HG02870 (cell line): ENCODE results near the gene TNFAIP3.

Experiments used
- ATAC-seq: cut with Tn5 transposase; IDR thresholded peaks from one replicate; pipeline ENCODE4 v1.9.1; 2021; ENCODE audit warnings: mild to moderate bottlenecking, moderate library complexity; ENCODE audit not compliant: unreplicated experiment

The TNFAIP3 gene

DNA sequence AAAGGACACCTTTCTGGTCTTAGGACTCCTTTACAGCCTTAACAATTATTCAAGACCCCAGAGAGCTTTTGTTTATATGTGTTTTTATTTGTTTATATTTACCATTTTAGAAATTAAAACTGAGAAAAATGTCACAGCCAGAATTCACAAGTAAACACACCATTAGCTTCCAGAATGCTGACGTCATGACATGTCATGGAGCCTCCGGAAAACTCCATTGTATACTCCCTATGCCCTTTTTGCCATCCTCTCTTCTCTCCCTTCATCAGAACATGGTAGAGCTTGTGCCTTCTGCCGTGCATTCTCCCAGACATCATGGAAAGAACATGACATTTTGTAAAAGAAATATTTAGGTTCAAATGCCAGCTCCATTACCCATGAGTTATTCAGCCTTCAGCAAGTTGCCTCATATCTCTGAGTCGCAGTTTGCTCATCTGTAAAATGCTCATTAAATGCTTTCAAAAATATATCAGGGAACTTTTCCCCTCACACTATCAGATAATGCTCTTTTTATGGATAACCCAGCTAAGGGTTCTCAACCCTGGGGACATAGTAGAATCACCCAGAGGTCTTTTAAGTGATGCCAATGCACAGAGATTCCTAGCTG, 27.8 kb downstream of the TNFAIP3 start:
- ATAC-seq, result no peak

GRCh38 chr6:137896647-137897046, 29.6 kb downstream of the TNFAIP3 start:
- no peak for ATAC-seq

- ATAC-seq, result no peak
Measured at GRCh38 chr6:137900815-137901214, 33.8 kb downstream of the TNFAIP3 start.

DNA sequence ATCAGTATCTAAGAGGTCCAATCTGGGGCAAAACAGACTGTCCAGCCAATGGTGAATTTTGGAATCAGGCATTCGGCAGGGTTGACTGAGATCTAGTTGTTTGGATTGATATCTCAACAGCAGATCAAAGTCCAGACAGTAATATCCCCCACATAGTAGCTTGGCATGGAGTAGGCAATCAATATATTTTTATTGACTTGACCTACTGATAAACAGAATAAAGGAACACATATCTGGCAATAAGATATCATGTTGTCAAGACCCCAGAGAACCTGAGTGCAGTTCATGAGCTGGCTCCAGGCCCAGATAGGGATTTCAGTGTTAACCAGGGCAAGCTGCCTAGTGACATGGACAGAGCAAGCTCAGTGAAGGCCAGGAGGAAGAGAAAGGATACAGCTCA, 34.4 kb downstream of the TNFAIP3 start:
- ATAC-seq, result no peak

GRCh38 chr6:137902699-137903098, 35.6 kb downstream of the TNFAIP3 start:
- no peak for ATAC-seq

- ATAC-seq, result no peak
Measured at GRCh38 chr6:137903274-137903932, 36.3 kb downstream of the TNFAIP3 start.

DNA sequence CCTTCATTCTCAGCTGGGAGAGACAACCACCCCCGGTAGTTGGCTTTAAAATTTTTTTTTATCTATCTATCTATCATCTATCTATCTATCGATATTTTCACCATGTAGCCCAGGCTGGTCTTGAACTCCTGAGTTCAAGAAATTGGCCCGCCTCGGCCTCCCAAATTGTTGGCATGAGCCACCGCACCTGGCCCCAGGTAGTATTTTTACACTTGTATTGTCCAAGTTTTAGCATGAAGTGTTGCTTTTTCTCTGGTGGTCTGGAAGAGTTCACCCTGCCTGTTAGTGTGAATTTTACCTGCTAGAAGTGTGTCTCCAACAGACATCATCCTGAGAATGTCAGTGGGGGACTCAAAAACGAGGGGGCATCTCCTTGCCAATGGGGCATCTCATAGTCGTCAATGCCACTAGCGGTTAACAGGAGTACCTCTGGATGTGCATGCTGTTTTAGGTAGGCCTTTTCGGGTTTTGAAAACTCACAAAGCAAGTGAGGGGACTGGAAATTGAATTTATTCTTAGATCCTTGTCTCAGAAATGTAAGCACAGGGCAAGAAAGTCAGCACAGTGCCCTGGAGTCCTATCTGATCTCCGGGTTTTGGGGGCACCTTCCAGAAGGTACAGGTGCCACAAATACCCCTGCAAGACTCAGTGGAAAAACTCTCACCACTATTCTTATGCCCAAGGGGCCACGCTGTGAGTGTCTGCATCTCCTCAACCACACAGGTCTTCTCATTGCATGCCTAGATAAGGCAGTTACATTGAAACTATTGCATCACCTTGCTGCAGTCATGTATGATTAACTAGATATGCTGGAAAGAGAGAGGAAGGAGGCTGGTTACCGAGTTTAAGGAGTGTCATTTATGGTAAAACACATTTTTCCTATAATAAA, 37.1 kb downstream of the TNFAIP3 start:
- peak; percentile 68 for ATAC-seq

- ATAC-seq, result peak; percentile 44
Measured at GRCh38 chr6:137904822-137905617, 38.0 kb downstream of the TNFAIP3 start.

DNA sequence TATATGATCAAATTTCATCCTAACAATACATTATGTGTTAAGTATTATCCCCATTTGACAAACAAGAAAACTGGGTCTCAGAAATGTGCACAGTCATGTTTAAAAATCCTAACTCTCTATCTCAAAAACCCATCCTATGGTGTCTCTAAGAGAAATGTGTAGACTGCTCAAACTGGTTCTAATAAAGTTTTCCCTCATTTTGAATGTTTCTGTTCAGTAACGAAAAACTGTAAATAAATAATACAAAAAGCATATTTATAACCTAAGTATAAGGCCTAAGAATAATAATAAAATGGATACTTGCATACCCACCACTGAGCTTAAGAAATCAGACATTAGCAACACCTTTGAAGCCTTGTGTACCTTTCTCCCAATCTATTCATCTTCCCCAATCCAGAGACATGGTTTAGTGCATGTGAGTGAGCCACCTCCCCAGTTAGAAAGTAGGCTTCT, 39.0 kb downstream of the TNFAIP3 start:
- no peak for ATAC-seq

- no peak for ATAC-seq
Measured at GRCh38 chr6:137907170-137907569, 40.1 kb downstream of the TNFAIP3 start.

GRCh38 chr6:137909533-137909932, 42.5 kb downstream of the TNFAIP3 start:
- ATAC-seq, result no peak

DNA sequence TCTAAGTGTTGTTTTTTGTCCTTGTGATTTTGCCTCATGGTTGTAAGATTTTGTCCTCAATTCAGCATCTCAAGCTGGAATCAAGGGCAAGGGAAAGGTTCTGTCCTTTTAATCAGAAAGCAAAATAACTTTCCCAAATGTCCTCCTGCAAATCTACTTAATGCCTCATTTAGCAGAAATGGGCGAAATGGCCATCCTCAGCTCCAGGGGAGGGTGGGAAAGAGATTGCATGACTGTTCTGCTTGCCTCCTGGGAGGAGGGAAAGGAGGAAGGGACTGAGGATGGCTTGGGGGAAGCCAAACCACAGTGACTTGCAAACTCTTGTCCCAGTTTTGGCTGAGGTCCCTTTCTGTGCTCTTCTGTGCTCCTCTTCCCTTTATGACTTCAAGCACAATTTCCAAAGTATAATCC, 43.4 kb downstream of the TNFAIP3 start:
- no peak for ATAC-seq

- ATAC-seq, result no peak
Measured at GRCh38 chr6:137910843-137911456, 43.9 kb downstream of the TNFAIP3 start.

GRCh38 chr6:137911675-137912191, 44.7 kb downstream of the TNFAIP3 start:
- ATAC-seq, result no peak

- ATAC-seq, result no peak
Measured at GRCh38 chr6:137912813-137913212, 45.8 kb downstream of the TNFAIP3 start.

DNA sequence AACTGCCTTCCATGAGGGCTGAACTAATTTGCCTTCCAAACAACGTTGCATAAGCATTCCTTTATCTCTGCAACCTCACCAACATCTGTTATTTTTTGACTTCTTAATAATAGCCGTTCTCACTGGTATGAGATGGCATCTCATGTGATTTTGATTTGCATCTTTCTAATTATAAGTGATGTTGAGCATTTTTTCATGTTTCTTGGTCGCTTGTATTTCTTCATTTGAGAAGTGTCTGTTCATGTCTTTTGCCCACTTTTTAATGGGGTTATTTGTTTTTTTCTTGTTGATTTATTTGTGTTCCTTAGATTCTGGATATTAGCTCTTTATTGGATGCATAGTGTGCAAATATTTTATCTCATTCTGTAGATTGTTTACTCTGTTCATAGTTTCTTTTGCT, 46.4 kb downstream of the TNFAIP3 start:
- no peak for ATAC-seq

DNA sequence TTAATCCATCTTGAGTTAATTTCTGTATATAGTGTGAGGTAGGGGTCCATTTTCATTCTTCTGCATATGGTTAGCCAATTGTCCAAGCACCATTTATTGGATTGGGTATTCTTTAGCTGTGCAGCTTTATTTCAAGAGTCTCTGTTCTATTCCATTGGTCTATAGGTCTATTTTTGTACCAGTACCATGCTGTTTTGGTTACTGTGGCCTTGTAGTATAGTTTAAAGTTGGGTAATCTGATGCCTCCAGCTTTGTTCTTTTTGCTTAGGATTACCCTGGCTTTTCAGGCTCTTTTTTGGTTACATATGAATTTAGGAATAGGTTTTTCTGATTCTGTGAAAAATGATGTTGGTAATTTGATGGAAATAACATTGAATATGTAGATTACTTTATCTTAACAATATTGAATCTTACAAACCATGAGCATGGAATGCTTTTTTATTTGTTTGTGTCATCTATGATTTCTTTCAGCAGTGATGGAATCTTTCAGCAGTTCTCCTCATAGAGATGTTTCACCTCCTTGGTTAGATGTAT, 47.0 kb downstream of the TNFAIP3 start:
- no peak for ATAC-seq

- ATAC-seq, result no peak
Measured at GRCh38 chr6:137914530-137915193, 47.6 kb downstream of the TNFAIP3 start.

- no peak for ATAC-seq
Measured at GRCh38 chr6:137915790-137916189, 48.7 kb downstream of the TNFAIP3 start.
